ENCODE measurements around the gene SARM1. TPM values are rescaled to one million over a fixed set of nuclear protein-coding genes. Genes with fewer than 3 reads are reported as not detected.

SARM1 gene
- total RNA-seq, 4 donors from 2014 or later = 10.3 to 20.2 (median 16.3) TPM

DNA sequence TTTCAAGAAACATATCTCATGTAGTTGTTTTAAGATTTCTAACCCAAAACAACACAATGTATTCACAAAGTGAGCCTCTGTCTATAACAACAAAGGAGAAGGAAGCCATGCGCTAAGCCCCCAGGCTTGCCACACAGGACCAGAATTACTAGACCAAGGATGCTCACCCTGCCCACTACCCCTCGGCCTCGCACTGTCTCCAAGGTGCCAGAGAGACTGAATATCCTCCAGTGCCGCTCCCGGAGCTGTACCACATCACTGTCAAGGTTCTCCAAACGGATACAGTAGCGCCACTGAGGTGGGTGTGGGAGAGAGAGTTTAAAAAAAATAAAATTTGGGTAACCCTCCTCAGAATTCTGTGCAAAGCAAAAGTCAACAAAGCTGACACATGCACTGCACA is 21.2 kb upstream of the SARM1 start:
- 94 to 97% methylated on average over 7 of the region's 7 CpGs for WGBS, 2 donors
- no peaks in the 10 kb centered on the region for H3K27me3 ChIP-seq
- no peak overlapping the region for H3K4me3 ChIP-seq (replicated peaks in 1 of 3)
- H3K36me3 ChIP-seq = peaks cover 73 to 77% of the 10 kb centered on the region in 2 donors
- H3K27ac ChIP-seq = no peak overlapping the region
- H3K9me3 ChIP-seq = no peaks in the 10 kb centered on the region
- intact Hi-C loops (cut with DNase I) = no loop called here
- H3K4me1 ChIP-seq = peaks cover 0 to 14% of the 10 kb centered on the region in 2 donors
- DNase-seq = no peak
- TF ChIP-seq, protein P1, sequence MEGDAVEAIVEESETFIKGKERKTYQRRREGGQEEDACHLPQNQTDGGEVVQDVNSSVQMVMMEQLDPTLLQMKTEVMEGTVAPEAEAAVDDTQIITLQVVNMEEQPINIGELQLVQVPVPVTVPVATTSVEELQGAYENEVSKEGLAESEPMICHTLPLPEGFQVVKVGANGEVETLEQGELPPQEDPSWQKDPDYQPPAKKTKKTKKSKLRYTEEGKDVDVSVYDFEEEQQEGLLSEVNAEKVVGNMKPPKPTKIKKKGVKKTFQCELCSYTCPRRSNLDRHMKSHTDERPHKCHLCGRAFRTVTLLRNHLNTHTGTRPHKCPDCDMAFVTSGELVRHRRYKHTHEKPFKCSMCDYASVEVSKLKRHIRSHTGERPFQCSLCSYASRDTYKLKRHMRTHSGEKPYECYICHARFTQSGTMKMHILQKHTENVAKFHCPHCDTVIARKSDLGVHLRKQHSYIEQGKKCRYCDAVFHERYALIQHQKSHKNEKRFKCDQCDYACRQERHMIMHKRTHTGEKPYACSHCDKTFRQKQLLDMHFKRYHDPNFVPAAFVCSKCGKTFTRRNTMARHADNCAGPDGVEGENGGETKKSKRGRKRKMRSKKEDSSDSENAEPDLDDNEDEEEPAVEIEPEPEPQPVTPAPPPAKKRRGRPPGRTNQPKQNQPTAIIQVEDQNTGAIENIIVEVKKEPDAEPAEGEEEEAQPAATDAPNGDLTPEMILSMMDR (IDR thresholded peaks at IDR 0.05) = no peak
- TF ChIP-seq POLR2A (IDR thresholded peaks at IDR 0.05) = no peak

DNA sequence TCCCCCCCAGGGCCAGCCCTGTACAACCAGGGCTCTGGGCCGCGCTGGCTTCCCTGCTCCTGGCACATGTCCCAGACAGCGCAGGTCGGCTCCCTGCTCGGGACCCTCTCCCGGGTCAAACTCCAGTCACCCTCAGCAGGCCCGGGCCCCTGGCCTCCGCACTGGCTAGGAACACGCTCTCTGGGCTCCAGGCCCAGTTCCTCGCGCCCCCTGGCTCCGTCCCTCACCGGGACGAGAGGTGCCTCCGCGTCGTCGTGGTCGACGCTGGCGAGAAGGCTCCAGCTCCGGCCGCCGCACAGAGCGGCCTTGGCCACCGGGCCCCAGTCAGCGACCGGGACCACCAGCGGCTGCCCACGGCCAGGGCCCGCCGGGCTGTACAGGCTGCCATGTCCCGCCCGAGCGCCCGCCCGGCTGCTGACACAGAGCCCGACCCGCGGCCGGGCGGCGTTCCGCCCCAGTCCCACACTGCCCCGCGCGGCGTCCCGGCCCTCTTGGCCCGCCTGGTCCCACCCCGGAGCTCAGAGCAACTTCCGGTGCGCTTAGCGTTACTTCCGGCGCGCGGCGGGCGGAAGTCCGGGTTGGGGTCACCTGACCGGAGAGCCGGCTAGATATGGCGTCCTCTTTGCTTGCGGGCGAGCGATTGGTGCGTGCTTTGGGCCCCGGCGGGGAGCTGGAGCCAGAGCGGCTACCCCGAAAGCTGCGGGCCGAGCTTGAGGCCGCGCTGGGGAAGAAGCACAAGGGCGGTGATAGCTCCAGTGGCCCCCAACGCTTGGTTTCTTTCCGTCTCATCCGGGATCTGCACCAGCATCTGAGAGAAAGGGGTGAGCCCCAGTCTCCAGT is 14.2 kb upstream of the SARM1 start, which contains the start of gene POLDIP2:
Gene POLDIP2, minus strand, starts transcription at position 467 of the 840 bp plus-strand sequence. Its CDS starts 79 bp downstream, at position 388.
- no peaks in the 10 kb centered on the region for H3K27me3 ChIP-seq
- no peaks in the 10 kb centered on the region for H3K9me3 ChIP-seq
- H3K27ac ChIP-seq = peak within 1 kb of the TSS; percentile 63 to 83 (median 71)
- WGBS, 2 donors = 0% methylated on average over 5 to 7 of the region's 80 CpGs
- peak within 1 kb of the TSS; percentile 88 to 94 (median 92) for H3K4me3 ChIP-seq (replicated peaks in 1 of 3)
- TF ChIP-seq, protein P1 (IDR thresholded peaks at IDR 0.05) = peak in 1 of 6 experiments; percentile 4
- TF ChIP-seq POLR2A (IDR thresholded peaks at IDR 0.05) = peak; percentile 40 to 86
- intact Hi-C loops (cut with DNase I) = no loop called here
- H3K4me1 ChIP-seq = peaks cover 15 to 21% of the 10 kb centered on the region in 2 donors
- peak; percentile 94 to 95 for DNase-seq
- peaks cover 46 to 60% of the 10 kb centered on the region in 2 donors for H3K36me3 ChIP-seq

DNA sequence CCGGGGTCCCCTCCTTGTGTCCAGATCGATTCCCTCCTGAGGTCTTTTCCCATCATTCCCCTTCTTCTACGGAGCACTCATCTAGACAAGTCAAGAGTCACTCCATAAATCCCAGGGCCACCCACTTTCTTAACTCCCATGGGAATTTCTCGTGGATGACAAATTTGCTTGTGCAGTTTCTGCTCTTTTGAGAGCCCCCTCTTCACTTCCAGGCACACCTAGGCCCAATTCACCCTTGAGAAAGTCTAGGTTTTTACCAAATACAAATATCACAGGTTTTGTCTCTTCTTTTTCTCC is 13.6 kb upstream of the SARM1 start:
- peak overlapping the region; percentile 88 to 94 (median 92) for H3K4me3 ChIP-seq (replicated peaks in 1 of 3)
- H3K9me3 ChIP-seq = no peaks in the 10 kb centered on the region
- intact Hi-C loops (cut with DNase I) = no loop called here
- H3K27me3 ChIP-seq = no peaks in the 10 kb centered on the region
- peaks cover 15 to 21% of the 10 kb centered on the region in 2 donors for H3K4me1 ChIP-seq
- H3K27ac ChIP-seq = peak overlapping the region in 1 of 3 donors; percentile 83
- H3K36me3 ChIP-seq = peaks cover 43 to 59% of the 10 kb centered on the region in 2 donors
- no peak for TF ChIP-seq POLR2A (IDR thresholded peaks at IDR 0.05)
- TF ChIP-seq, protein P1 (IDR thresholded peaks at IDR 0.05) = no peak
- 3 to 4% methylated on average over 4 of the region's 4 CpGs for WGBS, 2 donors
- DNase-seq = no peak

DNA sequence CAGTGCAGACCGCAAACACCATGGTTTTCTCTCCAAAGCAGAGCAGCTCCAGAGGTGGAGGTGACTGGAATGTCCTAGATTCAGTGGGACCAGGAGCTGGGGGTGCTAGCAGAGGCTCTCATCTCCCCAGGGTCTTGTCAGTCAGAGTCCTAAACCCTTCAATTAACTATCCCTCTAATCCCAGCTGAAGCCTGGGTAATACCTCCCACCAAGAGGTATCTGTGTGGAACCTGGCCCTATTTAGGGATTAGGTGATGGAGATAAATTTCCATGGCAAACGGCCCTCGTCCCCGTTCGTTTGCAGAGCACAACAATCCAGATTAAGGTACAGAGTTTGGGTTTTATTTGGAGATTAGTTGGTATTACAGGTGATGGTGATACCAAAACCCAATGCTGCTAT is 8.3 kb upstream of the SARM1 start:
- TF ChIP-seq, protein P1 (IDR thresholded peaks at IDR 0.05) = no peak
- TF ChIP-seq POLR2A (IDR thresholded peaks at IDR 0.05) = no peak
- H3K36me3 ChIP-seq = peaks cover 35 to 40% of the 10 kb centered on the region in 2 donors
- peaks cover 3 to 4% of the 10 kb centered on the region in 2 donors for H3K4me1 ChIP-seq

More for the DNA sequence above, 8.3 kb upstream of the SARM1 start:
- intact Hi-C loops (cut with DNase I) = no loop called here
- 83 to 90% methylated on average over 5 of the region's 5 CpGs for WGBS, 2 donors
- no peaks in the 10 kb centered on the region for H3K9me3 ChIP-seq
- H3K27me3 ChIP-seq = no peaks in the 10 kb centered on the region
- no peak overlapping the region for H3K27ac ChIP-seq
- H3K4me3 ChIP-seq (replicated peaks in 1 of 3) = no peak overlapping the region
- DNase-seq = no peak

Data from thyroid gland (tissue), 4 donors.